Activated CD4-positive, alpha-beta T cell treated with anti-CD3 and anti-CD28 coated beads for 1 hour (primary cell): ENCODE results near the gene DCST2.
"Not testable (repeated sequence)": the region's sequence is repeated elsewhere in the genome, so short reads cannot be mapped to it uniquely, and the experiment has no call there.

Source experiments
- DNase-seq: peaks from one replicate; pipeline ENCODE4 v3.0.0-alpha.2; 2020

The DCST2 gene

DNA sequence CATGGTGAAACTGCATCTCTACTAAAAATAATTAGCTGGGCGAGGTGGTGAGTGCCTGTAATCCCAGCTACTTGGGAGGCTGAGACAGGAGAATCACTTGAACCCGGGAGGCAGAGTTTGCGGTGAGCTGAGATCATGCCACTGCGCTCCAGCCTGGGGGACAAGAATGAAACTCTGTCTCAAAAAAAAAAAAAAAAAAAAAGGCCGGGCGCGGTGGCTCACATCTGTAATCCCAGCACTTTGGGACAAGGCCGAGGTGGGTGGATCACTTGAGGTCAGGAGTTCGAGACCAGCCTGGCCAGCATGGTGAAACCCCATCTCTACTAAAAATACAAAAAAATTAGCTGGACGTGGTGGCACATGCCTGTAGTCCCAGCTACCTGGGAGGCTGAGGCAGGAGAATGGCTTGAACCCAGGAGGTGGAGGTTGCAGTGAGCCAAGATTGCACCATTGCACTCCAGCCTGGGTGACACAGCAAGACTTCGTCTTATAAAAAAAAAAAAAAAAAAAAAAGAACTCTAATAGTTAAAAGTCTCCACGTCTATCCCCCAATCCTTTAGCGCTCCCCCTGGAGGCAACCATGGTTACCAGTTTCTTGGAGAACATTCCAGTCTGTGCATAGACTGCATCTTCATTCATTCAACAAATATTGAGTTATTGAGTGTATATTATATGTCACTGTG, 38.1 kb downstream of the DCST2 start:
- not testable (repeated sequence) for DNase-seq

GRCh38 chr1:154994591-154994990, 39.0 kb downstream of the DCST2 start:
- no peak for DNase-seq

DNA sequence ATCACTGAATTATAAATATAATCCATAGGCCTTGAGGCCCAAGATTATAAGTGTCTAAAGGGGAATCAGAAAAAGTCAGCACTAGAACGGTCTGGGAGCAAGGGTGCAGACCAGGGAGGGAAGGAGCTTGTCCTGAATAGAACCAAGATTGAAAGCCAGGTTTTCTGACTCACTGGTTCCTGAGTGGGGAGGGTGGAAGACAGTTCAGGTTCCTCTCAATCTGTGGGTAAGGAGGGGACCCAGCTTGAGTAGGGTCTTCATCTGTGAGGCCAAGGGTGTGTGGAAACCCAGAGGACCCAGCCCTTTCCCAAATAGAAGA, 39.4 kb downstream of the DCST2 start:
- no peak for DNase-seq

DNA sequence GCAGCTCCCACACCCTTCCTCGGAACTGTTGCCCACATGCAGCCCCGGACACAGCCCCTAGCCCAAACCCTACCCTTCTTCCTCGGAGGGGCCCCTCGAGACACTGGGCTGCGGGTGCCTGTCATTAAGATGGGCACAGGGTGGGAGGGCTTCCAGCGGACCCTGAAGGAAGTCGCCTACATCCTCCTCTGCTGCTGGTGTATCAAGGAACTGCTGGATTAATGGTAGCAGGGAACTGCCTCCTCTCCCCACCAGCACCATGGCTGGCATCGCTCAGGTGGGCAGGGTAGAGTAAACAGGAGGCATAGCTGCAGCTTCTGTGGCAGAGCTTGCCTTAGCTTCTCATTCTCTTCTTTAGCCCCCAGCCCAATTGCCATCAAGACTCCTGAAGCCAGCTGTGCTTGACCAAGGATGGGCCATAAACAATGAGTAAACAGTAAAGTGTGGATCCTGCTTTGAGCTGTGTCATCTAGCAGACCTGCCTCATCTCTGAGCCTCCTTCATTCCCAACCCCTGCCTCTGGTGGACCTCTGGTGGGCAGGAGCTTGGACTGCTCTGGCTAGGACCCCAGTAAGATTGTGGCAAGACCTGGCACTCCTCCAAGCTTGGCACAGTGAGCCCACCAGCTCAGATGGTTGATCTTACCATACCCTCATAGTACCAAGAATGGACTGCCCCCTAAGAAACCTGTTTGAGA, 39.9 kb downstream of the DCST2 start, which contains the start of gene LENEP:
Gene LENEP (plus strand): TSS at position 15 of the 697 bp plus-strand sequence. CDS start 22 bp downstream, at position 37.
- DNase-seq, result no peak

- no peak for DNase-seq
Measured at GRCh38 chr1:154992721-154993571, 40.6 kb downstream of the DCST2 start.

GRCh38 chr1:154990276-154990675, 43.3 kb downstream of the DCST2 start:
- no peak for DNase-seq

GRCh38 chr1:154989195-154989860, 44.3 kb downstream of the DCST2 start:
- DNase-seq, result no peak

- no peak for DNase-seq
Measured at GRCh38 chr1:154988058-154988954, 45.3 kb downstream of the DCST2 start.

GRCh38 chr1:154987326-154987725, 46.3 kb downstream of the DCST2 start:
- DNase-seq, result no peak

DNA sequence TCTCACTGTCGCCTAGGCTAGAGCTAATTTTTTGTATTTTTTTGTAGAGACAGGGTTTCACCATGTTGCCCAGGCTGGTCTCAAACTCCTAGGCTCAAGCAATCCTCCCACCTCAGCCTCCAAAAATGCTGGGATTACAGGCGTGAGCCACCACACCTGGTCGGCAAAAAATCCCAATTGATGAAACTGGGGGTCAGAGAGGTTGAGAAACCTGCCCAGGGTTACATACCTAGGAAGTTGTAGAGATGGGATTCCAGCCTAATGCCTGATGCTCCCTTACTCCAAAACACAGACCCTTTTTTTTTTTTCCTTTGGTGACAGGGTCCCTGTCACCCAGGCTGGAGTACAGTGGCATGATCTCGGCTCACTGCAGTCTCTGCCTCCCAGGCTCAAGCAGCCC, 46.8 kb downstream of the DCST2 start:
- DNase-seq, result not testable (repeated sequence)

- no peak for DNase-seq
Measured at GRCh38 chr1:154983776-154984466, 49.7 kb downstream of the DCST2 start.

GRCh38 chr1:154982897-154983648, 50.5 kb downstream of the DCST2 start, which contains the start of gene FLAD1:
Gene FLAD1, plus strand, starts transcription at chr1:154983344. Its CDS starts 351 bp downstream, at chr1:154983695.
- DNase-seq, result peak; percentile 91

DNA sequence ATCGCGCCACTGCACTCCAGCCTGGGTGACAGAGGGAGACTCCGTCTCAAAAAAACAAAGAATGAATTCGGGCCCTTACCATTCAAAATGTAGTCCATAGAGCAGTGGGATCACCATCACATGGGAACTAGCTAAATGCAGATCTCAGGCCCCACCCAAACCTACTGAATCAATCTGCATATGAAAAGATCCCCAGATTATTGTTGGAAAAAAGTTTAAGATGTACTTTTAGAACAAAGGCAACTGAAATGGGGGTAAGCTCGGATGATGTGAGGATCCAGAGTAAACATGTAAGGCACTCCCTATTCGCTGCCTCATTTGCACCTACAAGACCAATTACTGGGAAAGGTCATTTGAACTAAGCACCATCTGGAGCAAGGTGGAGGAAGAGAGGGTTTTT, 51.2 kb downstream of the DCST2 start:
- no peak for DNase-seq

DNA sequence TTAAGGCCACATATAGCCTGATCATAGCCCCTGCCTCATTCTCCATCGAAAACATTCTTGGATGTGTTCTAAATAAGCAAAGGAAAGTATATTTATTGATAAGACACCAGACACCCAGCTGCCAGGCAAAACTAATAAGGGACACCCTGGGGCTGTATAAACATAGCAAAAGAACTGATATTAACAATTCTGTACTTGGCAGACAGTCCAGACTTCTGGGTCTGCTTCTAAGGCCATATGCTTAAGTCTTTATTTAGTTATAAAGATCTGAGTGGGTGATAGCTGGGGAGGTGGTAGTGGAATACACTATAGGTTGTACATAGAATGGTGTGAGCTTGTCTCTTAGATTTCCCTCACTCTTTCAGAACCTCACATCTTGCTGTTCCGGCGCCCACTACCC, 55.2 kb downstream of the DCST2 start:
- no peak for DNase-seq

DNA sequence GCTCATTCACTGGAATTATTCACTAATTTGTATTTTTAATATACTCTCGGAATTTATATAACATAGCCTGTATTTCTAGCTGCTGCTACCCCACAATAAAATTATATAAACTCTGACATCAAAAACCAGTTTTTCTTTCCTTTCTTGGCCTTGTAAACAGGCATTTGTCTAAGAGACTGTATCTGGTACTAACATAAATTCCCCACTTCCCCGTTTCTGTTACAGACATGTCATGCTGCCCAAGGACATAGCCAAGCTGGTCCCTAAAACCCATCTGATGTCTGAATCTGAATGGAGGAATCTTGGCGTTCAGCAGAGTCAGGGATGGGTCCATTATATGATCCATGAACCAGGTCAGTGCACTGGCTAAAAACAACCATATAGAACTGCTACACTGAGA, 55.8 kb downstream of the DCST2 start:
- DNase-seq, result not testable (repeated sequence)

GRCh38 chr1:154975409-154976059, 58.0 kb downstream of the DCST2 start:
- DNase-seq, result no peak

DNA sequence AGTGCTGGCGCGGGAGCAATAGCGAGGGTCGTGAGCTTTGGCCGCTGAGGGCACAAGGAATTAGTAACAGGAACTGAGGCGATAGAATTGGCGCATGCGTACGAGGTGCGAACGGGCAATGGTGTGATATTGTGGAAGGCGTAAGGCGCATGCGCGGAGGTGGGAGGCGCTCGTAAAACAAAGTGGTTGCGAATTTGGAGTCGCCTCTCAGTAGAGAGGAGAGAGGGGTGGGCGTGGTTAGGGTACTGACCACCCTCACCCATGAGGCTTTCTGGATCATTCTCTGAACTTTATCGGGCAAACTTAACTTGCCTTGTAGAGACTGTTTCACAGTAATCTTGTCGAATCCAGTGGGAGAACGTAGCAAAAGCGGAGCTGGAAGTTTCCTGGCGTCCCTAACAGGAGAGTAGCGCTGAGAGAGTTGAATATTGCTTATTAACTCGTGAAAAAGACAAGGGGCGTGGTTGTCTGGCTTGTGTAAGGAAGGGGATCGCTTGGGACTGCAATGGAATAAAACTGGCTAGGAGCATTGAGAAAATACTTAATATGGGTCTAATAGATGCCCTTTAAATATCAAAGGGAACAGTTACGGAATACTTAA, 58.7 kb downstream of the DCST2 start:
- DNase-seq, result peak; percentile 91

DNA sequence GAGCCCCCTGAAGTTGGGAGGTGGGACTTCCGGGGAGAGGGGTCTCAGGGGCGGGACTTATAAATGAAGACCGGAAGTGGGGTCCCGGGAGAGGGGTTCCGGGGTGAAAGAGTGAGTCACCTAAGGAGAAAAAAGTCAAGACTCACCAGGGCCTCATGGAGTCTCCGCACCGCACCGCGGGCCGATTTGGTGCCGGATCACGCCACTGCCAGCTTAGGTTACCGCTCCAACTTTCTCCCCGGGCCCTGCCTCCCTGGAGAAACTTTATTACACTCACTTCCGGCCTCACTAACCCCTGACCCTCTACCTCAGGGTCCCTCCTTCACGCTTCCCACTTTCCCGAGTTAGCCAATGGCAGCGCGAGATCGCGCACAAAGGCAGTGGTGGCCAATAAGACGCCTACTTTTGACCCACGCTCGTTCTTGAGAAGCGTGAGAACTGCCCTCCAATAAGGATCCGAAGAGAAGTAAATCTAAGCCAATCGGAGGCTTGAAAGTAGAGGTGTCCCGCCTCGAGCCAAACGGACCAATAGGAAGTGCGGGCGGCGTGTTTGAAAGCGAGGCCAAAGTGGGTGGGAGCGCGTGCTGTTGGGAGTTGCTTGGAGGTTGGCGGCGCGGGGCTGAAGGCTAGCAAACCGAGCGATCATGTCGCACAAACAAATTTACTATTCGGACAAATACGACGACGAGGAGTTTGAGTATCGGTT, 59.3 kb downstream of the DCST2 start, which contains the start of gene CKS1B:
Gene CKS1B (plus strand): TSS at position 580 of the 706 bp plus-strand sequence. CDS start 65 bp downstream, at position 645.
- DNase-seq, result peak; percentile 96
